ENCODE data around the gene CD8A.

The CD8A gene

DNA sequence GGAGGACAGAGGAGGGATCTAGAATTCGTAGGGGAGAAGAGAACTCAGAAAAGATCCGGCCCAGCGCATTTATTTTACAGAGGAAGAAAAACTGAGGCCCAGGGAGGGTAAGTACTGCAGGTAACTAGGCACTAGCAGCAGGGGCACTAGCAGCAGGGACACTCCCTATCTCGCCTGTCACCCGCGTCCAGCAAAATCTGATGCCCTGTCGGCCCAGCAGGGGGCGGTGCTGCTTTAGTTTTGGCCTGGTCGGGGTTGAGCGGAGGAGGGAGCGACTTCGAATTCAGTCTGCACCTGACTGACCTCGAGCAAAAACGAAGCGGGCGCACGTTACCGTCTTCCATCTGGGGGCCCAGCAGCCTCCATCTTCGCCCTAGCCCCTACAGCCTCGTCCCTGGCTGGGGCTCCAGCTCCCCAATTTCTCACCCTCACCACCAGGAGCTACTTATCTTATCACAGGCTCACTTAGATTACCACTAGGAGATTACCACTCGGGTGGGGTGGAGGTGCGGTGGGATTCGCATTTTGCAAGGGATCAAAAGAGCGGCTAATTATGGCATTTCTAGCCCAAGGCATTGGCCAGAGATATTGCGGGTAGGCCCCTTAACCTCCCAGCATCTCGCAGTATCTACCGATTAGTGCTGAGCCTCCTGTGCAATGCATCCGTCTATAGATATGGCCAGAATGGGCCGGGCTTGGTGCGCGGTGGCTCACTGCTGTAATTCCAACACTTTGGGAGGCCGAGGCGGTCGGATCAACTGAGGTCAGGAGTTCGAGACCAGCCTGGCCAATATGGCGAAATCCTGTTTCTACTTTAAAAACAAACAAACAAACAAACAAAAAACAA is 17.8 kb upstream of the CD8A start:
- DNase-seq = peak; percentile 84

DNA sequence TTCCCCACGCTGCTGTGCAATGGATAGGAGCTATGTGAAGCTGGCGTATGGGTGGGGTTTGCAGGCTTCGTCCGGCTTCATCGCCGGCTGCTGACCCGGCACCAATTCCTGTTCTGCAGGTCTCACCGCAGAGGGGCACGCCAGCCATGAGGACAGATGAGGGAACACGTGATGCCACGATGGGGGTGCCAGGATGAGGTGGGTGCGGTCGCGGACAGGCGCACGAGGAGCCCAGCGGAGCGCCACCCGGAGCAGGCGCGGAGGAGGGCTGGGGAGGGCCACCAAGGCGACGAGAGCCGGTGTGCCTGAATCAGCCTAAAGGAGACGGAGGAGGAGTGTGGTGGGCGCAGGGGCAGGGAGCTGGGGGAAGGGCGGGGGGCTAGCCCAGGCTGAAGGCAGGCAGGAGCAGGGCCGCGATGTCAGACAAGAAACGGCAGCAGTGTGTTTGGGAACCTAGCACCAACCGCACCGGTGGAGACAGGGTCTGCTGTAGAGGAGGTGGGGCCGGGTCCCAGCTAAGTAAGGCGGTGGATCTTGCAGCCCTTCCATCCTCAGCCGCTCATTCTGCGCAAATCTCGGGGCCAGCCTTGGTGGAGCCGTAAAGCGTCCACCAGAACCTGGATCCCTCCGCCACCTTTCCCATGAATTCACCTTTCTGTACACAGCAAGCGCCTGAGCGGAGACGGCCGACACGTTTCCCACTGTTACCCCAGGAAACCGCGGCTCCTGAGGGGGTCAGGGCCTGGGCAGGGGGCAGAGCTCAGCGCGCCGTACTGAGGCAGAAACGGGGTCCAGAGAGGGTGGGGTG is 17.0 kb upstream of the CD8A start:
- no peak for DNase-seq

DNA sequence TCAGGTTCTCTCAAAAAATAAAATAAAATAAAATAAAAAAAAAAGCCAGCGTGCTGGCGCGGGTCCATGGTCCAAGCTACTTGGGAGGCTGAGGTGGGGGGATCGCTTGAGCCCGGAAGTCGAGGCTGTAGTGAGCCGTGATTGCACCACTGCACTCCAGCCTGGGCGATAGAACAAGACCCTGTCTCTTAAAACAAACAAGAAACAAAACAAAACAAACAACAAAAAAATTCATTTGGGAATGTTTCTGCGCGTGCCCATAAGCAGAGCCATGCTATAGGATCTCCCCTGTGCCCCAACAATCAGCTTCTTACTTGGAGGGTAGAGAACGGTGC is 16.4 kb upstream of the CD8A start:
- DNase-seq = no peak

DNA sequence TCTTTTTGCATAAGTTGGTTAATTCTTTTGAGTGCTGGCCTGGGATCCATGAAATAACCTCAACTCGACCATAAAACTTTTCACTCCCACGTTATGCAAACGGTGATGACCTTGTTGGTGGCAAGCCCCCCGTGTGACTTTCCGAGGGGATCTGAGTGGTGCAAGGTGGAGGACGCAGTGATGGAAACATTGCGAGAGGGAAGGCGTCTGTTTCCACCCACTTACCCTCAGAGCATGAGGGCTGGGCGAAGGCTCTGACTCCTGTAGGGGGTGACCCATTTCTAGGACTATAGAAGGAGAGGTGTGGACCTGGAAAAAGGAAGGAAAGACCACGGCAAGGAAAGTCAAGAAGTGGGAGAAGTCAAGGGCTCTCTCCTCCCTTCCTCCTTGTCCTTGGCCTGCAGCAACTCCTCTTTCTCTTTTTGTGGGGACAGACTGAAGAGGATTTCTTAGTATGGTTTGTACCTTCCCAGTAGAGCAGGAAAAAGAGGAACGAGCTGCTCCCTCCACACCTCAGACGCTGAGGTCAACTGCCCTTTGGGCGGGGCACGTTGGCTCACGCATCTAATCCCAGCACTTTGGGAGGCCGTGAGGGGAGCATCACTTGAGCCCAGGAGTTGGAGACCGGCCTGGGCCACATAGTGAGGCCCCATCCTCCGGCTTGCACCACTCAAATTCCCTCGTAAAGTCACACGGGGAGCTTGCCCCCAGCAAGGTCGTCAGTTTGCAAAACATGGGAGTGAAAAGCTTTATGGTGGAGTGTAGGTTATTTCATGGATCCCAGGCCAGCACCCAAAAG is 15.5 kb upstream of the CD8A start:
- no peak for DNase-seq

DNA sequence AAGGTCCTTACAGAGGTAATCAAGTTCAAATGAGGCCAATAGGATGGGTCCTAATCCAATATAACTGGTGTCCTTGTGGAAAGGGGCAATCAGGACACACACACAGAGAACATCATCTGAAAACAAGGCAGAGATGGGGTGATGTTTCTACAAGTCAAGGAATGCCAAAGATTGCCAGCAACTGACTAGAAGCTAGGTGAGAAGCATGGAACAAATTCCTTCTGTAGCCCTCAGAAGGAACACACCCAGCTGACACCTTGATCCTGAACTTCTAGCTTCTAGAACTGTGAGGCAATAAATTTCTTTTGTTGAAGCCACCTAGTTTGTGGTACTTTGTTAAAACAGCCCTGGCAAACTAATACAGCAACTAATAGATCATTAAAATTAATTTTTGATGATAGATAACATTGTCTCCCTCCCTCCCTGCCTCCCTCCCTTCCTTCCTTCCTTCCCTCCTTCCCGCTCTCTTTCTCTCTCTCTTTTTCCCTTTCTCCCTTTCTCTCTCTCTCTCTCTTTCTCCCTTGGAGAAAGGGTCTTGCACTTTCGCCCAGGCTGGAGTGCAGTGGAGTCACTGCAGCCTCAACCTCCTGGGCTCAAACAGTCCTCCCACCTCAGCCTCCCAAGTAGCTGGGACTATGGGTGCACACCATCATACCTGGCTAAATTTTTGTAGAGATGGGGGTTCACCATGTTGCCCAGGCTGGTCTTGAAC is 10.3 kb upstream of the CD8A start:
- no peak for DNase-seq

DNA sequence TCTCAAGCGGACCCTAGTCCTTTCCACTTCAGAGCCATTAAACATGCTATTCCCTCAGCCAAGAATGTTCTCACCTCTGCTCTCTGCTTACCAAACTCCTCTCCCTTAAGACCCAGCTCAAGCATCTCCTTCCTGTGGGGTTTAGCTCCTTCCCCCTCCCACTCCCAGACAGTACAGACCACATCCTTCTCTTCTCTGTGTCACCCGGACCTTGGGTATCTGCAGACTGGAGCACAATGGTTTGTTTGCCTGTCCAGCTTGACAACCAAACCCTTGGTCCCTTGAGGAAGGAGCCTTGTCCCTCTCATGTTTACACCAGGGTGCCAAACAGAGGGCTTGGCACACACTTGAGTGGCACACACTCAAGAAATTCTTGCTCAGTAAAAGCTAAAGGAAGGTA is 4.1 kb upstream of the CD8A start:
- no peak for DNase-seq

DNA sequence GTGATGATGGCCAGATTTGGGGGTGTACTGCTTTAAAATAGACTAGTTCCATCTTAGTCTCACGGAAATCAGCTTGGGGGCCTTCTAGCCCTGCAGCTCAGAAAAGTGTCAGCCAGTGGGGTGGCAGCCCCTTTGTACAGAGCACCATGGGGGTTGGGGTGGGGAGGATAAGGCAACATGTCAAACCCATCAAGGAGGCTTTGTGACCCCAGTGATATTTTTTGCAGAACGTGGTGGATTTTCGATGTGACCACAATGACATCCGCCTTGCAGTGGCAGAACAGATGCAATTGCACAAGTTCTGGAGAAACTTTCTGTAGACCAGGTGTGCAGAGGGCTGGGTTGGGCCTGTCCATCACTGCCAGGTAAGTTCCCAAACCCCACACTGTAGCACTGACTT is 3.0 kb upstream of the CD8A start:
- DNase-seq = no peak

DNA sequence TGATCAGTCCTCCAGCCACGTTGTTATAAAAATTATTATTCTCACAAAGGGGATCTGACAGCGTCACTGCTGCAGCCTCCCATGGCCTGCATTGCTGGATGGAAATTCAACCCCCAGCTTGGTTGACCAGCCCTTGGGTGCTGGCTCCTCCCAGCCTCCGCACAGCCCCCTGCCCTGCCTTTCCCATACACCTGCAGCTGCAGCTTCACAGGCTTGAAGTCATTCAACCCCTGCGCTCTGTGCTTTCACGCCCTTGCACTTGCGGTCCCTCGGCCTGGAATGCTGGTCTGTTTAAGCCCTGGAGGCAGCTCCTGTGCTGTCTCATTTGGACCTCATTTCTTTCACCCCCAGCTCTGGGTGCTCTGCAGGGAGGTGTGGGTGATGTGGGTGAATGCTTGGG is 860 bp upstream of the CD8A start:
- DNase-seq = no peak

DNA sequence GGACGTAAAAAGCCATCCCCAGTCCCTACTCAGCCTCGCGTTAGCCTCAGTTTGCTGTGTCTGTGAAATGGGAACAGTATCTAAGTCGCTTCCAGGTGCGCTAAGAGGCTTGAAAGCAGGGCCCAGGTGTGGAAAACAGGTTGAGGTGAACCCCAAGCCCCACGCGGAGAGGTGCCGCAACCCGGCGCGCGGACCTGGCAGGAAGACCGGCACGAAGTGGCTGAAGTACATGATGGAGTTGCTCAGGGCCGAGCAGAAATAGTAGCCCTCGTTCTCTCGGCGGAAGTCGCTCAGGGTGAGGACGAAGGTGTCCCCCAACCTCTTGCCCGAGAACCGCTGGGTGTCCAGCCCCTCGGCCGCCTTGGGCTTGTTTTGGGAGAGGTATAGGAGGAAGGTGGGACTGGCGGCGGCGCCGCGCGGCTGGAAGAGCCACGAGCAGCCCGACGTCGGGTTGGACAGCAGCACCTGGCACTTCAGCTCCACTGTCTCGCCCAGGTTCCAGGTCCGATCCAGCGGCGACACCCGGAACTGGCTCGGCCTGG is 508 bp downstream of the CD8A start:
- no peak for DNase-seq

DNA sequence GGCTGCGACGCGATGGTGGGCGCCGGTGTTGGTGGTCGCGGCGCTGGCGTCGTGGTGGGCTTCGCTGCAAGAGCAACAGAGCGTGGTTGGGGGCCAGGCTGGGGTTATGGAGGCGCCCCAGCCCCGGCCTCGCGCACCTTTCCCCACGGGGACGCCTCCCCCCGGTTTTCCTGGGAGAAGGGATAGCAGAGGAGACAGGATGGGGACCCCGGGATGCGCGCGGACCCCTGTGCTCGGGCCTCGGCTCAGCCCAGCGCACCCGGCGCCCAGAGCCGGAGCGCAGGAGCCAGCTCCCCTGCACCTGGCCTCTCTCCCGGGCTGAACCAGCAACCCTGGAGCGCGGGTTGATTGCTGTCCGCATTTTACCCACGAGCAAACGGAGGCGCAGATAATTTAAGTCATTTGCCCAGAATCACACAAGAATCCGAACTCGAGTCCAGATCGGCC is 1.0 kb downstream of the CD8A start:
- no peak for DNase-seq

DNA sequence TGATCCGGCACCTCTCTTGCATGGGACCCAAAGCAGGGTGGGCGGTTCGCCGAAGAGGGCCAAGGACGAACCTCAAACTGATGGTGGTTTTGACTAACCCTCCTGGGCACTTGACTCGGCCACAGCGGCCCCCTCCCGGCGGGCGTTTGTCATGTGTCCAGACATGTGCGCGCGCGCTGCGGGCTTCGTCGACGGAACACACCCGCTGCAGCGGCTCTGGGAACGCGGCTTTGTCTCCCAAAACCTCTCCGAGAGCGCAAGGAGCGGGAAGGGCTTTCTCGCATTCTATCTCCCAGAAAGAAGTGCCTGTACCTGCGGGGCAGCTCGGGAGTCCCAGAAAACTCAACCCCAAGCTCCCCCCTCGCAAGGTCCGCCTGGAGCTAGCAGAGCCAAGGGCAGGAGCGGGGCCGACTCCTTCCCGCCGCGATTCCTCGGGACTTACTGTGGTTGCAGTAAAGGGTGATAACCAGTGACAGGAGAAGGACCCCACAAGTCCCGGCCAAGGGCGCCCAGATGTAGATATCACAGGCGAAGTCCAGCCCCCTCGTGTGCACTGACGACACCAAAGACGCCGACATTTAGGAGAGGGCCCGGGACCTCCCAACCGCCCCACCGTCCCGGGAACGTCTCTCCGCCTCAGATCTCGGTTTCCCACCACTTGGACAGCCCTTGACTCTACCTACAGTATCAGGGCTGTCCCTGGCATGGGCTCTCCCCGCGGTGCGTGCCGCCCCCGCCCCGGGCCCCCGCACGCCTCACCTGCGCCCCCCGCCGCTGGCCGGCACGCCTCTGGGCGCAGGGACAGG is 1.6 kb downstream of the CD8A start:
- no peak for DNase-seq

DNA sequence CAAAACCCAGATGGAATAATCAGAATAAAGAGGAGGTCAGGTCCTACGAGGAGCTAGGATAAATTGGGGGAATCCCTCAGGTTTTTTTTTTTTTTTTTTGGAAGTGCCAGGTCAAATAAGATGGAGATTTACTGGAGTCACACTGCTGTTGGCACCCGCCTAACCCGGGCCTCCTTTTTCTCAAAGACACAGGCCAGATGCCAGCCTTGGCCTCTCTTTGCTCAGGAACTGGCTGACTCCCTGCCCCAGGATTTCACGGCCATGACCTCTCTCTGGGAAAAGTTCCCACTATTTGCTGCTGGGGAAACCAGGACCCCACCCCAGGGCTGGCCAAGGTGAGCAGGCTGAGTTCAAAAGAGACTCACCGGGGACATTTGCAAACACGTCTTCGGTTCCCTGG is 2.5 kb downstream of the CD8A start:
- DNase-seq = no peak

DNA sequence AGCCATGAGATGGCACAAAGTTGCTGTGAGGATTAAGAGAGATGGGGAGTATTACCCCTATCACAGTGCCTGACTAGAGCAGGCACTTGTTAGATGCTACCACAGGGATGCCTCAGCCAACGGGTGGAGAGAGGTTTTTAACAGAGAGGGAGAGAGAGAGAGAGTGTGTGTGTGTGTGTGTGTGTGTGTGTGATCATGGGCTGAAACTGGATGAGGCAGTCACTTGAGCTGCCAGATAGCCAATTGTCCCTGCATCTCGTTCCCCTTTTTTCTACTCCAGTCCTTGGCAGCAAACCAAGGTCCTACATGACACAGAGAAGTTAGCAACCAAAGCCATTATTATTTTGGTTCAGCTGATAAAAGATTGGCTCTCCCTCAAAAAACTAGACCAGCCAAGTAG is 3.0 kb downstream of the CD8A start:
- DNase-seq = no peak

DNA sequence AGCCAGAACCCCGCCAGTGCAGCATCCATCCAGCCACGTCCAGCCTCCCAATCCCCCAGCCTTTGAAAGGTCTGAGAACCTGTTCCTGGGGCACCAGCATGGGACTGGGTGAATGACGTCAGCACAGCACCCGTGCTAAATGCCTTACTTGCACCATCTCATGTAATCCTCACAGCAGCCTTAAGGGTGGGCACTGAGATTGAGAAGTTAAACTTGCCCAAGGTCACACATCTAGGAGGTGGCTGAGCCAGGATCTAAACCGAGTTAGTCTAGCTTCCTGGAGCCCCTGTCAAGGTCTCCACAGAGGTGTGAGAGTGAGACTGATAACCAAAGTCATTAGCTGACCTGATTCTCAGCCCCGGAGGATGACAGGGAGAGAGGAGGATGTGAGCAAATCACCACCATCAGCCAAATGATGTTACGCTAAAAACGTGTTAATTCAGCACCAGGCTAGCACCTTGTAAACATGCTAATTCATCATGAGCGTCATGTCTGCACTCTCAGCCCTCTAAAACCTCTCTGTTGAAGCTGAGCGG is 4.6 kb downstream of the CD8A start:
- DNase-seq = no peak

DNA sequence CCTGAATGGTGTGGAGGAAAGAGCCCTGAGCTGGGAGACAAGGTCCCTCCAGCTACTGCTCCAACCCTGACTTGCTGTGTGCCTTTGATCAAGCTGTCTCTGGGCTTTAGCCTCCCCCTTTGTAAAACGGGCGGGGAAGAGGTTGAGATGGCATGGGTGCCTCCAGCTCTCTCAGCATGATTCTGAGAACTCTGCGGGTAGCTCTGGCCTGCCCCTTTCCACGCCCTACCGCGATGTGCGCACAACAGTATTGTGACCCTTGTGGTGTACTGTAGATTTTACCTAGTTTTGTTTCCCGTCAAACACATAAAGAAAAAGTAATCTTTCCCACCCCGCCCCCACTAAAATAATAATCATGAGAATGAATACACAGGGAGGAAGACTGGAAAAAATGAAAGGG is 5.3 kb downstream of the CD8A start:
- DNase-seq = no peak

DNA sequence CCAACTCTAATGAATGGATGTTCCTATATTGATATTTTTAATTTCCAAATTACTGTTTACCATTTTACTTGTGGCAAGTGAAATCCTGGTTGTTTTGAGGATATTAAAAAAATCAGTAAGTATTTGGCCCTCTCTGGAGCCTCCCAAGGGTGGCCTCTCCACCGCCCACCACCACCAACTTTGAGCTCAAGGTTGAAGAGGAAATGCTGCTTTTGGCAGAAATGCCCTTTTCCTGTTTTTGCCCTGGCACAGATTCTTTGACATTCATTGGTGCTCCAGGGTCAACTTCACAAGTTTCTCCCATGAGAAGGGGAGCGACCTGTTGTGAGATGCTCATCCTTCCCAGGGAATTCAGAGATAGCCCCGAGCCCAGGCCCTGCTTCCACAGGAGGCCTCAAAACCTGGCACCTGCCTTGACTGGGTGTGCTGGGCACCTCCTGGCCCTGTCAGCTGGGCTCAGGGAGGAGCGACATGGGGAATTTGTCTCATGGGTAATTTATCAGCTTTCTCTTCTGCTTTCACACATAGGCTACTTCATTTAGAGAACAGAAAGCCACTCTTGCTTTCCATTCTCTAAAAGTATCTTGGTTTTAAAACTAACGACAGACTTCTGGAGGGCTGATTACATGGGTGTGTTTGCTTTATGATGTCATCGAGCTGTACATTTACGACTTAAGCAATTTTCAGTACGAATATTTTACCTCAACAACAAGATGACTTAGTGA is 6.9 kb downstream of the CD8A start:
- no peak for DNase-seq

DNA sequence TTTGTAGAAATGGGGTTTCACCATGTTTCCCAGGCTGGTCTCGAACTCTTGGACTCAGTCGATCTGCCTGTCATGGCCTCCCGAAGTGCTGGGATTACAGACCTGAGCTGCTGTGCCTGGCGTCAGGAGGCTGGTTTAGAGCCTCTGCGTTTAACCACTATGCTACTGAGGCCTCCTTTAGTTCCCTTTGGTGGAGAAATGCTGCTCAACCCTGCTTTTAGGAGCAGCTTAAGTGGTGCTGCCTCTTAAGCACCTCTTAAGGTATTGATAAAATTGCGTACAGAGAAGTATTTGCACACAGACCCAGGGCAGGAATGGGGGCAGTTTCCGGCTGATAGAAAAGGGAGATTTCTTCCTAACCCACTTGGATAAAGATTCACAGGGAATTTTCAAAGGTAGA is 8.0 kb downstream of the CD8A start:
- no peak for DNase-seq

DNA sequence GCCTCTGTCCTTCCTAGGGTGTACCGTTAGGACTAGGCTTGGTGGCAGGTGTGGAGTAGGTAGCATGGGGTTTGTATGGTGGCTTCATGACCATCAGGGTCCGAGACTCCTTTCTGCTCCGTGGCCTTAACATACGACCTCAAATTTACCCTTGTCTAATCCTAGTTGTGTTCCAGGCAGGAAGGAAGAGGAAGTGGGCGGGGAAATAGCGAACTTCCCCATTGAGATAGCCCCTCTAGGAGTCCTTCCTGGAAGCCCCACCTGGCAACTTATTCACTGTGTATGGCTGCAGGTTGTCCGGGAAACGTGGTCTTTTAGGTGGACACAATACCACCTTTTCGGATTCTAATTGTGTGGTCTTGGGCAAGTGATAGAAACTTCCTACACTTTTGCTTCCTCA is 9.3 kb downstream of the CD8A start:
- DNase-seq = no peak

DNA sequence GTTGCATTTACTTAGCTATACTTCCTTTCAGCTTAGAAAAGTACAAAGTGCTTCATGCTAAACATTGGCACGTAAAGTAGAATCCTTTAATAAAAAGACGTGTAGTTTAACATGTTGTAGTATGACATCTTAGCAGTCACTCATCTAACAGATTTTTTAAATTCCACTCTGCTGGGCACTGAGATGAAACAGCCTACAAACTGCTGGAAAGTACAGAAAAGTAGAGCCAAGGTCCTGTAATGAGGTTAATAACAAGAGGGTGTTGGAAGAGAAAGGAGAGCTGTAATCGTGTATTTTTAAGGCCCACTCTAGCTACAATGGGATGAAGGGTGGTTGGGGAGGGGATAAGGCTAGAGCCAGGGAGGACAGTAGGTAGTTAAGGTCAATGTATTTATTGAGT is 10.7 kb downstream of the CD8A start:
- DNase-seq = no peak

DNA sequence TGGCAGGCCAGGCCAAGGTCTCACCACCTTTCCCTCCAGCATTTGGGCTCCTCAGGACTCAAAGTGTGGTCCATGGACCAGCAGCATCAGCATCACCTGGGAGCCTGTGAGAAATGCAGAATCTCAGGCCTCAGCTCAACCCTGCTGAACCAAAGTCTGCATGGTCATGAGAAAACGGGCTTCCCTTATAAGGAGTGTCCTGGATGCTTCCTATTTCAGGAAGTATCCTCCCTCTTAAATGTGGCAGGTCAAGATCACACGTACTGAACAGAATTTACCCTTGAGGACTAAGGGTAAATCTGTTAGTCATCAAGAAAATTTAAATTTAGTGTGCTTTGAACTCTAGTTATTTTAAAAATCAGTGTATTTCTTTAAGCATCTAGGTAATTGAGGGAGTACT is 11.8 kb downstream of the CD8A start:
- no peak for DNase-seq

DNA sequence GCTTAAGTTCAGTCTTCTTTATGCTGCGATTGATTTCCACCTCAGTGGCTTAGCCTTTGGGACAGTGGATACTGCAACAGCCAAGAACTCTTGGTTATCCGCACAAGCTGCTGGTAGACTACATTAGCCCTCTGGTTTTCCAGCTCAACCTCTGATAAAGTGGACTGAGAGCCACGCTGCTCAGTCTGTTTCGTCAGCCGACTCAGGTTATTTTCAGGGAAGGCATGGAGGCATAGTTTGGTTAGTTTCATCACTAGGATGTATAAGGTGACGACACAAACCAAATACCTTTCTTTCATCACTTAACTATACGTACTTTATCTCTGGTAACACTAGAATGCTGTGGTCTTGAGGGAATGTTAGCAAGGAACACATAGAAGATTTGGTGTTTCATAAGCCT is 14.2 kb downstream of the CD8A start:
- no peak for DNase-seq
